K562 (cell line): ENCODE data around the gene ARHGAP18.

Experiments
- NCOR1 ChIP-seq: fragments of 450-650 bp; IDR thresholded peaks from 2 replicates; pipeline ENCODE4 v1.6.1; 2016; ENCODE audit warnings: mild to moderate bottlenecking, moderate library complexity
- POLR2A ChIP-seq: fragments of 450-650 bp; conservative IDR thresholded peaks from 2 replicates; pipeline ENCODE4 v1.6.1; 2016
- SP1 ChIP-seq: sonication (generic); formaldehyde crosslinking; IDR thresholded peaks from 2 replicates; pipeline ENCODE4 v1.8.1; 2022; ENCODE audit warnings: mild to moderate bottlenecking, missing genetic modification reagents
- ZNF830 ChIP-seq: fragments of 250-450 bp; sonication (Bioruptor Pico); IDR thresholded peaks from 2 replicates; pipeline ENCODE4 v1.5.0; 2021; ENCODE audit warnings: mild to moderate bottlenecking
- TF ChIP-seq, protein P1 (sequence below): sonication (generic); formaldehyde crosslinking; IDR thresholded peaks from 2 replicates; pipeline ENCODE4 v1.8.0; 2023; ENCODE audit warnings: missing genetic modification reagents, mild to moderate bottlenecking, borderline replicate concordance
- TF ChIP-seq, protein P2 (sequence below), 3 experiments: IDR thresholded peaks in 2 of 3; conservative IDR thresholded peaks in 1 of 3; 2 replicates each; pipeline ENCODE4 v1.5.1; 2011 to 2012; ENCODE audit warnings: low read length in 3 of 3, mild to moderate bottlenecking in 3 of 3, control low read depth in 2 of 3, improper control_type of control experiment in 1 of 3, inconsistent platforms in 1 of 3, low read depth in 1 of 3, mixed read lengths in 1 of 3, moderate library complexity in 1 of 3; ENCODE audit not compliant: insufficient read depth in 2 of 3
- TF ChIP-seq, protein P3 (sequence below): fragments of 200-600 bp; sonication (generic); IDR thresholded peaks from one replicate; pipeline ENCODE4 v1.6.1; 2012; ENCODE audit warnings: mild to moderate bottlenecking, low read depth, low read length, inconsistent platforms
- TF ChIP-seq, protein P4 (sequence below), 2 experiments: fragments of 450-650 bp in 1 of 2; sonication (generic) in 1 of 2; formaldehyde crosslinking; conservative IDR thresholded peaks; 2 replicates each; pipeline versions ENCODE4 v1.4.0 to v1.8.1; 2020 to 2022; ENCODE audit warnings: mild to moderate bottlenecking in 1 of 2, missing genetic modification reagents in 1 of 2

DNA sequence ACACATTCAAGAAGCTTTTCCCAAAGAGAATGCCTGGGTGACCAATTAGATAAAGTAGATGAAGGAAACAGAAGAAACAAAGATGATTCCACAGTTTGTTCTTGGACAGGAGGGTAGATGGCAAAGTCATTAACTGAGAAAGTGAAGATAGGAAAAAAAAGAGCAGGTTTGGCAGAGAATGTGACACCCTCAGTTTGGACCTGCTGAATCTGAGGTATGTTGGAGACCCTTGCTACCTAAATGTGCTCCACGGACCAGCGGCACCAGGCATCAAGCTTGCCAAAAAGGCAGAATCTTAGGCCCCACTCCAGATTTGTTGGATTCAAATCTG, 49.7 kb downstream of the ARHGAP18 start:
- TF ChIP-seq, protein P1, sequence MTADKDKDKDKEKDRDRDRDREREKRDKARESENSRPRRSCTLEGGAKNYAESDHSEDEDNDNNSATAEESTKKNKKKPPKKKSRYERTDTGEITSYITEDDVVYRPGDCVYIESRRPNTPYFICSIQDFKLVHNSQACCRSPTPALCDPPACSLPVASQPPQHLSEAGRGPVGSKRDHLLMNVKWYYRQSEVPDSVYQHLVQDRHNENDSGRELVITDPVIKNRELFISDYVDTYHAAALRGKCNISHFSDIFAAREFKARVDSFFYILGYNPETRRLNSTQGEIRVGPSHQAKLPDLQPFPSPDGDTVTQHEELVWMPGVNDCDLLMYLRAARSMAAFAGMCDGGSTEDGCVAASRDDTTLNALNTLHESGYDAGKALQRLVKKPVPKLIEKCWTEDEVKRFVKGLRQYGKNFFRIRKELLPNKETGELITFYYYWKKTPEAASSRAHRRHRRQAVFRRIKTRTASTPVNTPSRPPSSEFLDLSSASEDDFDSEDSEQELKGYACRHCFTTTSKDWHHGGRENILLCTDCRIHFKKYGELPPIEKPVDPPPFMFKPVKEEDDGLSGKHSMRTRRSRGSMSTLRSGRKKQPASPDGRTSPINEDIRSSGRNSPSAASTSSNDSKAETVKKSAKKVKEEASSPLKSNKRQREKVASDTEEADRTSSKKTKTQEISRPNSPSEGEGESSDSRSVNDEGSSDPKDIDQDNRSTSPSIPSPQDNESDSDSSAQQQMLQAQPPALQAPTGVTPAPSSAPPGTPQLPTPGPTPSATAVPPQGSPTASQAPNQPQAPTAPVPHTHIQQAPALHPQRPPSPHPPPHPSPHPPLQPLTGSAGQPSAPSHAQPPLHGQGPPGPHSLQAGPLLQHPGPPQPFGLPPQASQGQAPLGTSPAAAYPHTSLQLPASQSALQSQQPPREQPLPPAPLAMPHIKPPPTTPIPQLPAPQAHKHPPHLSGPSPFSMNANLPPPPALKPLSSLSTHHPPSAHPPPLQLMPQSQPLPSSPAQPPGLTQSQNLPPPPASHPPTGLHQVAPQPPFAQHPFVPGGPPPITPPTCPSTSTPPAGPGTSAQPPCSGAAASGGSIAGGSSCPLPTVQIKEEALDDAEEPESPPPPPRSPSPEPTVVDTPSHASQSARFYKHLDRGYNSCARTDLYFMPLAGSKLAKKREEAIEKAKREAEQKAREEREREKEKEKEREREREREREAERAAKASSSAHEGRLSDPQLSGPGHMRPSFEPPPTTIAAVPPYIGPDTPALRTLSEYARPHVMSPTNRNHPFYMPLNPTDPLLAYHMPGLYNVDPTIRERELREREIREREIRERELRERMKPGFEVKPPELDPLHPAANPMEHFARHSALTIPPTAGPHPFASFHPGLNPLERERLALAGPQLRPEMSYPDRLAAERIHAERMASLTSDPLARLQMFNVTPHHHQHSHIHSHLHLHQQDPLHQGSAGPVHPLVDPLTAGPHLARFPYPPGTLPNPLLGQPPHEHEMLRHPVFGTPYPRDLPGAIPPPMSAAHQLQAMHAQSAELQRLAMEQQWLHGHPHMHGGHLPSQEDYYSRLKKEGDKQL = no peak
- TF ChIP-seq SP1 (CRISPR knock-in tag) (no peak), ZNF830 (no peak), NCOR1 (no peak), POLR2A (no peak)
- TF ChIP-seq, protein P2, sequence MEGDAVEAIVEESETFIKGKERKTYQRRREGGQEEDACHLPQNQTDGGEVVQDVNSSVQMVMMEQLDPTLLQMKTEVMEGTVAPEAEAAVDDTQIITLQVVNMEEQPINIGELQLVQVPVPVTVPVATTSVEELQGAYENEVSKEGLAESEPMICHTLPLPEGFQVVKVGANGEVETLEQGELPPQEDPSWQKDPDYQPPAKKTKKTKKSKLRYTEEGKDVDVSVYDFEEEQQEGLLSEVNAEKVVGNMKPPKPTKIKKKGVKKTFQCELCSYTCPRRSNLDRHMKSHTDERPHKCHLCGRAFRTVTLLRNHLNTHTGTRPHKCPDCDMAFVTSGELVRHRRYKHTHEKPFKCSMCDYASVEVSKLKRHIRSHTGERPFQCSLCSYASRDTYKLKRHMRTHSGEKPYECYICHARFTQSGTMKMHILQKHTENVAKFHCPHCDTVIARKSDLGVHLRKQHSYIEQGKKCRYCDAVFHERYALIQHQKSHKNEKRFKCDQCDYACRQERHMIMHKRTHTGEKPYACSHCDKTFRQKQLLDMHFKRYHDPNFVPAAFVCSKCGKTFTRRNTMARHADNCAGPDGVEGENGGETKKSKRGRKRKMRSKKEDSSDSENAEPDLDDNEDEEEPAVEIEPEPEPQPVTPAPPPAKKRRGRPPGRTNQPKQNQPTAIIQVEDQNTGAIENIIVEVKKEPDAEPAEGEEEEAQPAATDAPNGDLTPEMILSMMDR (IDR thresholded peaks at IDR 0.05 in 2 of 3, conservative IDR thresholded peaks at IDR 0.05 in 1 of 3; ENCODE audit: insufficient read depth in 2 of 3, low read depth in 1 of 3, low read length in 3 of 3) = no peak
- TF ChIP-seq, protein P3, sequence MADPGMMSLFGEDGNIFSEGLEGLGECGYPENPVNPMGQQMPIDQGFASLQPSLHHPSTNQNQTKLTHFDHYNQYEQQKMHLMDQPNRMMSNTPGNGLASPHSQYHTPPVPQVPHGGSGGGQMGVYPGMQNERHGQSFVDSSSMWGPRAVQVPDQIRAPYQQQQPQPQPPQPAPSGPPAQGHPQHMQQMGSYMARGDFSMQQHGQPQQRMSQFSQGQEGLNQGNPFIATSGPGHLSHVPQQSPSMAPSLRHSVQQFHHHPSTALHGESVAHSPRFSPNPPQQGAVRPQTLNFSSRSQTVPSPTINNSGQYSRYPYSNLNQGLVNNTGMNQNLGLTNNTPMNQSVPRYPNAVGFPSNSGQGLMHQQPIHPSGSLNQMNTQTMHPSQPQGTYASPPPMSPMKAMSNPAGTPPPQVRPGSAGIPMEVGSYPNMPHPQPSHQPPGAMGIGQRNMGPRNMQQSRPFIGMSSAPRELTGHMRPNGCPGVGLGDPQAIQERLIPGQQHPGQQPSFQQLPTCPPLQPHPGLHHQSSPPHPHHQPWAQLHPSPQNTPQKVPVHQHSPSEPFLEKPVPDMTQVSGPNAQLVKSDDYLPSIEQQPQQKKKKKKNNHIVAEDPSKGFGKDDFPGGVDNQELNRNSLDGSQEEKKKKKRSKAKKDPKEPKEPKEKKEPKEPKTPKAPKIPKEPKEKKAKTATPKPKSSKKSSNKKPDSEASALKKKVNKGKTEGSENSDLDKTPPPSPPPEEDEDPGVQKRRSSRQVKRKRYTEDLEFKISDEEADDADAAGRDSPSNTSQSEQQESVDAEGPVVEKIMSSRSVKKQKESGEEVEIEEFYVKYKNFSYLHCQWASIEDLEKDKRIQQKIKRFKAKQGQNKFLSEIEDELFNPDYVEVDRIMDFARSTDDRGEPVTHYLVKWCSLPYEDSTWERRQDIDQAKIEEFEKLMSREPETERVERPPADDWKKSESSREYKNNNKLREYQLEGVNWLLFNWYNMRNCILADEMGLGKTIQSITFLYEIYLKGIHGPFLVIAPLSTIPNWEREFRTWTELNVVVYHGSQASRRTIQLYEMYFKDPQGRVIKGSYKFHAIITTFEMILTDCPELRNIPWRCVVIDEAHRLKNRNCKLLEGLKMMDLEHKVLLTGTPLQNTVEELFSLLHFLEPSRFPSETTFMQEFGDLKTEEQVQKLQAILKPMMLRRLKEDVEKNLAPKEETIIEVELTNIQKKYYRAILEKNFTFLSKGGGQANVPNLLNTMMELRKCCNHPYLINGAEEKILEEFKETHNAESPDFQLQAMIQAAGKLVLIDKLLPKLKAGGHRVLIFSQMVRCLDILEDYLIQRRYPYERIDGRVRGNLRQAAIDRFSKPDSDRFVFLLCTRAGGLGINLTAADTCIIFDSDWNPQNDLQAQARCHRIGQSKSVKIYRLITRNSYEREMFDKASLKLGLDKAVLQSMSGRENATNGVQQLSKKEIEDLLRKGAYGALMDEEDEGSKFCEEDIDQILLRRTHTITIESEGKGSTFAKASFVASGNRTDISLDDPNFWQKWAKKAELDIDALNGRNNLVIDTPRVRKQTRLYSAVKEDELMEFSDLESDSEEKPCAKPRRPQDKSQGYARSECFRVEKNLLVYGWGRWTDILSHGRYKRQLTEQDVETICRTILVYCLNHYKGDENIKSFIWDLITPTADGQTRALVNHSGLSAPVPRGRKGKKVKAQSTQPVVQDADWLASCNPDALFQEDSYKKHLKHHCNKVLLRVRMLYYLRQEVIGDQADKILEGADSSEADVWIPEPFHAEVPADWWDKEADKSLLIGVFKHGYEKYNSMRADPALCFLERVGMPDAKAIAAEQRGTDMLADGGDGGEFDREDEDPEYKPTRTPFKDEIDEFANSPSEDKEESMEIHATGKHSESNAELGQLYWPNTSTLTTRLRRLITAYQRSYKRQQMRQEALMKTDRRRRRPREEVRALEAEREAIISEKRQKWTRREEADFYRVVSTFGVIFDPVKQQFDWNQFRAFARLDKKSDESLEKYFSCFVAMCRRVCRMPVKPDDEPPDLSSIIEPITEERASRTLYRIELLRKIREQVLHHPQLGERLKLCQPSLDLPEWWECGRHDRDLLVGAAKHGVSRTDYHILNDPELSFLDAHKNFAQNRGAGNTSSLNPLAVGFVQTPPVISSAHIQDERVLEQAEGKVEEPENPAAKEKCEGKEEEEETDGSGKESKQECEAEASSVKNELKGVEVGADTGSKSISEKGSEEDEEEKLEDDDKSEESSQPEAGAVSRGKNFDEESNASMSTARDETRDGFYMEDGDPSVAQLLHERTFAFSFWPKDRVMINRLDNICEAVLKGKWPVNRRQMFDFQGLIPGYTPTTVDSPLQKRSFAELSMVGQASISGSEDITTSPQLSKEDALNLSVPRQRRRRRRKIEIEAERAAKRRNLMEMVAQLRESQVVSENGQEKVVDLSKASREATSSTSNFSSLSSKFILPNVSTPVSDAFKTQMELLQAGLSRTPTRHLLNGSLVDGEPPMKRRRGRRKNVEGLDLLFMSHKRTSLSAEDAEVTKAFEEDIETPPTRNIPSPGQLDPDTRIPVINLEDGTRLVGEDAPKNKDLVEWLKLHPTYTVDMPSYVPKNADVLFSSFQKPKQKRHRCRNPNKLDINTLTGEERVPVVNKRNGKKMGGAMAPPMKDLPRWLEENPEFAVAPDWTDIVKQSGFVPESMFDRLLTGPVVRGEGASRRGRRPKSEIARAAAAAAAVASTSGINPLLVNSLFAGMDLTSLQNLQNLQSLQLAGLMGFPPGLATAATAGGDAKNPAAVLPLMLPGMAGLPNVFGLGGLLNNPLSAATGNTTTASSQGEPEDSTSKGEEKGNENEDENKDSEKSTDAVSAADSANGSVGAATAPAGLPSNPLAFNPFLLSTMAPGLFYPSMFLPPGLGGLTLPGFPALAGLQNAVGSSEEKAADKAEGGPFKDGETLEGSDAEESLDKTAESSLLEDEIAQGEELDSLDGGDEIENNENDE = no peak
- TF ChIP-seq, protein P4, sequence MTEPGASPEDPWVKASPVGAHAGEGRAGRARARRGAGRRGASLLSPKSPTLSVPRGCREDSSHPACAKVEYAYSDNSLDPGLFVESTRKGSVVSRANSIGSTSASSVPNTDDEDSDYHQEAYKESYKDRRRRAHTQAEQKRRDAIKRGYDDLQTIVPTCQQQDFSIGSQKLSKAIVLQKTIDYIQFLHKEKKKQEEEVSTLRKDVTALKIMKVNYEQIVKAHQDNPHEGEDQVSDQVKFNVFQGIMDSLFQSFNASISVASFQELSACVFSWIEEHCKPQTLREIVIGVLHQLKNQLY (CRISPR knock-in tag; conservative IDR thresholded peaks at IDR 0.05) = no peak
